GM19240 (cell line): Measurements from ENCODE around the gene DPCD.

Experiments used
- DNase-seq: peaks from one replicate; pipeline ENCODE4 v3.0.0; 2011; ENCODE audit warnings: low spot score; ENCODE audit not compliant: insufficient read length

The DPCD gene

GRCh38 chr10:101656890-101657289, 68.8 kb downstream of the DPCD start:
- DNase-seq, result no peak

GRCh38 chr10:101658975-101659374, 70.9 kb downstream of the DPCD start:
- DNase-seq, result no peak
